Liver (tissue), 9 donors: ENCODE measurements around the gene NKD2. TPM values are rescaled to one million over a fixed set of nuclear protein-coding genes. Genes with fewer than 3 reads are reported as not detected.

Experiments used
- DNase-seq: peaks from one replicate; pipeline ENCODE4 v3.0.0-alpha.2; 2017; ENCODE audit warnings: low spot score
- H3K27ac ChIP-seq, 2 donors: one replicate each; pipeline ENCODE4 v1.7.0; 2013; ENCODE audit warnings: inconsistent platforms in 2 of 2, low read length in 2 of 2, control low read depth in 1 of 2, low read depth in 1 of 2, mild to moderate bottlenecking in 1 of 2
- H3K27me3 ChIP-seq, 4 donors: one replicate each; pipeline versions ENCODE4 v1.6.1 to v1.7.0; 2013; ENCODE audit warnings: low read length in 3 of 4, inconsistent platforms in 1 of 4, mild to moderate bottlenecking in 1 of 4, moderate library complexity in 1 of 4; ENCODE audit not compliant: control insufficient read depth in 4 of 4, insufficient read depth in 4 of 4
- H3K36me3 ChIP-seq, 4 donors: one replicate each; pipeline versions ENCODE4 v1.6.1 to v1.7.0; 2013; ENCODE audit warnings: low read length in 3 of 4, mild to moderate bottlenecking in 3 of 4, low read depth in 1 of 4, moderate library complexity in 1 of 4; ENCODE audit not compliant: control insufficient read depth in 4 of 4, insufficient read depth in 3 of 4
- H3K4me1 ChIP-seq, 4 donors: one replicate each; pipeline versions ENCODE4 v1.6.1 to v1.7.0; 2013; ENCODE audit warnings: low read length in 3 of 4, mild to moderate bottlenecking in 3 of 4, moderate library complexity in 1 of 4; ENCODE audit not compliant: control insufficient read depth in 4 of 4, insufficient read depth in 4 of 4
- H3K4me3 ChIP-seq, 3 donors: one replicate each; pipeline versions ENCODE4 v1.6.1 to v1.7.0; 2013; ENCODE audit warnings: low read length in 3 of 3, control low read depth in 1 of 3, low read depth in 1 of 3, mild to moderate bottlenecking in 1 of 3
- H3K9ac ChIP-seq, 2 donors: one replicate each; pipeline ENCODE4 v1.7.0; 2013; ENCODE audit warnings: low read length in 2 of 2, mild to moderate bottlenecking in 2 of 2, moderate library complexity in 2 of 2, control low read depth in 1 of 2, low read depth in 1 of 2
- H3K9me3 ChIP-seq, 4 donors: one replicate each; pipeline versions ENCODE4 v1.6.1 to v1.7.0; 2013; ENCODE audit warnings: low read length in 3 of 4; ENCODE audit not compliant: control insufficient read depth in 4 of 4
- ATF3 ChIP-seq: IDR thresholded peaks from 2 replicates; pipeline ENCODE4 v1.6.1; 2016; ENCODE audit warnings: antibody characterized with exemption
- CTCF ChIP-seq: fragments of 150-350 bp; IDR thresholded peaks from 2 replicates; pipeline ENCODE4 v1.5.1; 2017; ENCODE audit warnings: improper control_type of control experiment, low read depth, low read length; ENCODE audit not compliant: missing input control
- EGR1 ChIP-seq, 2 donors: IDR thresholded peaks; 2 replicates each; pipeline ENCODE4 v1.6.1; 2016 to 2018; ENCODE audit warnings: antibody characterized with exemption in 2 of 2, low read depth in 2 of 2
- FOXA2 ChIP-seq: IDR thresholded peaks from 2 replicates; pipeline ENCODE4 v1.6.1; 2016; ENCODE audit warnings: antibody characterized with exemption
- HNF4G ChIP-seq: IDR thresholded peaks from 2 replicates; pipeline ENCODE4 v1.6.1; 2016; ENCODE audit warnings: antibody characterized with exemption
- JUND ChIP-seq, 2 donors: IDR thresholded peaks; 2 replicates each; pipeline ENCODE4 v1.6.1; 2016; ENCODE audit warnings: antibody characterized with exemption in 2 of 2
- MAX ChIP-seq: IDR thresholded peaks from 2 replicates; pipeline ENCODE4 v1.6.1; 2016; ENCODE audit warnings: antibody characterized with exemption
- NR2F2 ChIP-seq: IDR thresholded peaks from 2 replicates; pipeline ENCODE4 v1.6.1; 2016; ENCODE audit warnings: antibody characterized with exemption
- RAD21 ChIP-seq, 2 donors: IDR thresholded peaks; 2 replicates each; pipeline ENCODE4 v1.6.1; 2016; ENCODE audit warnings: antibody characterized with exemption in 2 of 2, mild to moderate bottlenecking in 2 of 2
- REST ChIP-seq: IDR thresholded peaks from 2 replicates; pipeline ENCODE4 v1.6.1; 2016; ENCODE audit warnings: antibody characterized with exemption, mild to moderate bottlenecking
- RXRA ChIP-seq, 2 donors: IDR thresholded peaks; 2 replicates each; pipeline ENCODE4 v1.6.1; 2017 to 2018; ENCODE audit warnings: antibody characterized with exemption in 2 of 2, mild to moderate bottlenecking in 1 of 2
- SP1 ChIP-seq: IDR thresholded peaks from 2 replicates; pipeline ENCODE4 v1.6.1; 2018; ENCODE audit warnings: antibody characterized with exemption, mild to moderate bottlenecking
- TAF1 ChIP-seq: conservative IDR thresholded peaks from 2 replicates; pipeline ENCODE4 v1.6.1; 2016; ENCODE audit warnings: antibody characterized with exemption, mild to moderate bottlenecking
- YY1 ChIP-seq: IDR thresholded peaks from 2 replicates; pipeline ENCODE4 v1.6.1; 2016; ENCODE audit warnings: antibody characterized with exemption, mild to moderate bottlenecking
- WGBS: extraction: QIAGEN DNeasy Blood & Tissue Kit; methylation state at CpG from one replicate; pipeline ENCODE4 v1.1.7; 2013; 5-methylcytosine and 5-hydroxymethylcytosine counted together
- polyA plus RNA-seq, 2 donors: library from polyadenylated mRNA; stranded (reverse) in 1 of 2; unstranded in 1 of 2; fragments of 200-250 nt in 1 of 2; fragments of >200 nt in 1 of 2; fragmentation: Nextera tagmentation in 1 of 2; extraction: Ambion mirVana in 1 of 2; gene quantifications; one replicate each; pipeline versions ENCODE4 v1.2.1 to v1.2.3, GENCODE V29; 2013 to 2015
- total RNA-seq, 2 donors: library from RNA; depleted of rRNA; stranded (reverse); fragments of >200 nt; gene quantifications; one replicate each; pipeline ENCODE4 v1.2.3, GENCODE V29; 2014
- donor health status: healthy.
- donor health status: healthy.
- donor health status: healthy.
- donor health status: healthy.
- donor health status: healthy.

Gene NKD2
- total and polyA plus RNA-seq, 4 donors: 0.09 to 1.3 (median 0.42) TPM

GRCh38 chr5:1012313-1012841 lies 3.8 kb downstream of the NKD2 start:
- 88% methylated on average over 12 of the region's 12 CpGs for WGBS
- Histone ChIP-seq H3K27me3 (peaks cover 0 to 4% (median 1%) of the 10 kb centered on the region in 4 donors), H3K4me1 (peaks cover 0 to 17% (median 8%) of the 10 kb centered on the region in 4 donors), H3K4me3 (no peak overlapping the region), H3K9me3 (no peaks in the 10 kb centered on the region), H3K27ac (no peak overlapping the region), H3K9ac (no peak overlapping the region), H3K36me3 (no peaks in the 10 kb centered on the region)
- DNase-seq: no peak
- TF ChIP-seq YY1 (no peak), MAX (no peak), REST (no peak), ATF3 (no peak), HNF4G (no peak), EGR1 (IDR thresholded peaks at IDR 0.05; ENCODE audit: low read depth in 2 of 2) (no peak), RXRA (IDR thresholded peaks at IDR 0.05) (no peak), CTCF (no peak), NR2F2 (no peak), JUND (IDR thresholded peaks at IDR 0.05) (no peak), SP1 (no peak), RAD21 (IDR thresholded peaks at IDR 0.05) (no peak), TAF1 (no peak)

- WGBS: 95% methylated on average over 7 of the region's 7 CpGs
- no peak overlapping the region for H3K27ac ChIP-seq
- H3K4me1 ChIP-seq: peaks cover 0 to 17% (median 8%) of the 10 kb centered on the region in 4 donors
- H3K9ac ChIP-seq: no peak overlapping the region
- TF ChIP-seq ATF3: no peak
- no peak for TF ChIP-seq YY1
- no peak for TF ChIP-seq FOXA2
- TF ChIP-seq HNF4G: no peak
- no peak overlapping the region for H3K4me3 ChIP-seq
- peaks cover 0 to 4% (median 1%) of the 10 kb centered on the region in 4 donors for H3K27me3 ChIP-seq
- no peaks in the 10 kb centered on the region for H3K9me3 ChIP-seq
- H3K36me3 ChIP-seq: no peaks in the 10 kb centered on the region
- no peak for DNase-seq
These were observed 4.3 kb downstream of the NKD2 start for GRCh38 chr5:1012900-1013237.
